Right lobe of liver (tissue), 4 donors: ENCODE results near the gene TYW1.
"Not testable (repeated sequence)": the region's sequence is repeated elsewhere in the genome, so short reads cannot be mapped to it uniquely, and the experiment has no call there.

Source experiments
- CTCF ChIP-seq, 4 donors: fragments of 200-600 bp in 3 of 4; fragments of 450-650 bp in 1 of 4; IDR thresholded peaks; one replicate each; pipeline versions ENCODE4 v1.5.1 to v1.8.0; 2016 to 2022; ENCODE audit warnings: antibody characterized with exemption in 4 of 4, mild to moderate bottlenecking in 2 of 4
- POLR2A ChIP-seq: fragments of 450-650 bp; IDR thresholded peaks from one replicate; pipeline ENCODE4 v1.6.1; 2017; ENCODE audit warnings: antibody characterized with exemption, mild to moderate bottlenecking
- donor health status: DM: no; HTN: no; CAD: no.
- donor health status: DM: no; HTN: no; CAD: no.
- donor health status: DM: no; HTN: yes; CAD: no.

GRCh38 chr7:67176730-67177129, 180.1 kb downstream of the TYW1 start:
- peak in 3 of 4 donors; percentile 21 to 39 (median 34) for TF ChIP-seq CTCF (IDR thresholded peaks at IDR 0.05)
- TF ChIP-seq POLR2A, result not testable (repeated sequence)
